HG03039 (cell line): ENCODE results near the gene NNT.
"Not testable (repeated sequence)": the region's sequence is repeated elsewhere in the genome, so short reads cannot be mapped to it uniquely, and the experiment has no call there.

Source experiments
- ATAC-seq: cut with Tn5 transposase; IDR thresholded peaks from one replicate; pipeline ENCODE4 v1.9.1; 2021; ENCODE audit warnings: mild to moderate bottlenecking, moderate library complexity; ENCODE audit not compliant: unreplicated experiment

Gene NNT

GRCh38 chr5:43663916-43664315 is 60.9 kb downstream of the NNT start:
- ATAC-seq = no peak

DNA sequence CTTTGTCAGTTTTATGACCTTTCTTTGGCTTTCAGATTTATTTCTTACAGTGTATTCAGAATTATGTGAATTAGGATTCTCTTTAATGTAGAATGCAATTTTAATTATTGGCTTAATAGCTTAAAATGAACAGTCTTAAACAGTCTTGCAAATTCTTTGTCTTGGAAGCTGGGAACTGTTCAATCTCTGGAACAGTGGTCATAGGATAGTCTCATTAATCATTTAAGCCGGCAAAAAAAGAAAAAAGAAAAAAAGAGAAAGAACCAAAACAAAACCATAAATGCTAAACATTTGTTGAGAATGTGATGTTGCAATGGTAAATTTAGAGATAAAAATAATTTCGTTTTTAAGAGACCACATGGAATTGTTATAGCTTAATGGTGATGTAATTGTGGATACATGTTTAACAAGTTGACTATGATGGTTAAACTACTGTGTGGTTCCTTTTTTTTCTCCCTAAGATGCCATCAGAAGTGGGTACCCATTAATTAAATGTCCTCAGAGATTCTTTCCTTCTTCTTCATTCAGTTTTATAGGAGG is 61.6 kb downstream of the NNT start:
- ATAC-seq = no peak

DNA sequence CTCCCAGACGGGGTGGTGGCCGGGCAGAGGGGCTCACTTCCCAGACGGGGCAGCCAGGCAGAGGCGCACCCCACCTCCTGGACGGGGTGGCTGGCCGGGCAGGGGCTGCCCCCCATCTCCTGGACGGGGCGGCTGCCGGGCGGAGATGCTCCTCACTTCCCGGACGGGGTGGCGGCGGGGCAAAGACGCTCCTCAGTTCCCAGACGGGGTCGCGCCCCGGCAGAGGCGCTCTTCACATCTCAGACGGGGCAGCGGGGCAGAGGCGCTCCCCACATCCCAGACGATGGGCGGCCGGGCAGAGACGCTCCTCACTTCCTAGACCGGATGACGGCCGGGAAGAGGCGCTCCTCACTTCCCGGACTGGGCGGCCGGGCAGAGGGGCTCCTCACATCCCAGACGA is 62.8 kb downstream of the NNT start:
- not testable (repeated sequence) for ATAC-seq

- not testable (repeated sequence) for ATAC-seq
Observed at GRCh38 chr5:43666728-43667127, 63.7 kb downstream of the NNT start.

GRCh38 chr5:43667379-43667778 is 64.4 kb downstream of the NNT start:
- ATAC-seq = not testable (repeated sequence)

DNA sequence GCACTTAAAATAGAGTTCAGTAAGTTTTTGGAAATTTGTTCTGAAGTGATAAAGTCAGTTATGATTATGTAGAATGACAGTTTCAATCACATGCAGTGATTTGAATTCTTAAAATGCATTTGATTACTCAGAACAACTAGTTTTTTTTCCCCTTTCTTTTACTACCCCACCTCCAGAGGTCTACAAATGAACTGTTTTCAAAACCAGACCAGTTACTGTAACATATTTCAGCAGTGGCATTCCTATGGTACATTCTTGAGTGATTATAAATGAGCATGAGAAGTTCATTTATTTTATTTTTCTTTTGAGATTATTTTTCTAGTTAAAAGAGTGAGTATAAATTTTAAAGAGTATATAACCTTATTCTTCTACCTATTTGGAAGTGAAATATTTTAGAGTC is 71.6 kb downstream of the NNT start:
- no peak for ATAC-seq

DNA sequence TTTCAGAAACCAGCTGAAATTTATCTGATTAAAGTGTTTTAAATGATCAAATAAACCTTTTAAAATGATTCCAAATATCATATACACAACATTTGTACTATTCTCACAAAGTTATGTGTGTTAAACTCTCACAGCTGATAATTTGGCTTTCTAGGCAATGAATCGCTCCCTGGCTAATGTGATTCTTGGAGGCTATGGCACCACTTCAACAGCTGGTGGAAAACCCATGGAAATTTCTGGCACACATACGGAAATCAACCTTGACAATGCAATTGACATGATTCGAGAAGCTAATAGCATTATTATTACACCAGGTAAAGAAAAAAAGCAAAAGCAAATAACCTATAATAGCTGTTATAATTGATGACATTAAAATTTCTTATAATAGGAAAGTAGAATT is 72.4 kb downstream of the NNT start:
- no peak for ATAC-seq

- ATAC-seq = no peak
Observed at GRCh38 chr5:43676083-43676840, 73.3 kb downstream of the NNT start.

DNA sequence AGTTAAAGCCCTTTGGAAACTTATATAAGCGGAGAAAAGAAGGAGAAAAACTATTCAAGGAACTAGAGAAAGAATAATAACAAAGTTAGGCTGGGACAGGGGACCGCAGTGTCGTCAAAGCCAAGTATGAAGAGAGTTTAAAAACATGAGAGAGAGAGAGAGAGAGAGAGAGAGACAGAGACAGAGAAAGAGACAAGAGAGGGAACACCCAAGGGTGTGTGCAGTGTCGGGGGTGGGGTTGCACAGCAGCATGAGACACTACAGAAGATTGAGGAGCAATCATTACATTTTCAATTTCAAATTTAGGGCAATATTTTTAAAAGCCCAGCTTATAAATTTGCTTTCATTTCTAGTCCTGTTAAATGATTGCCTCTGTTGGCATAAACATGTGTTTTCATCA is 74.3 kb downstream of the NNT start:
- ATAC-seq = no peak

DNA sequence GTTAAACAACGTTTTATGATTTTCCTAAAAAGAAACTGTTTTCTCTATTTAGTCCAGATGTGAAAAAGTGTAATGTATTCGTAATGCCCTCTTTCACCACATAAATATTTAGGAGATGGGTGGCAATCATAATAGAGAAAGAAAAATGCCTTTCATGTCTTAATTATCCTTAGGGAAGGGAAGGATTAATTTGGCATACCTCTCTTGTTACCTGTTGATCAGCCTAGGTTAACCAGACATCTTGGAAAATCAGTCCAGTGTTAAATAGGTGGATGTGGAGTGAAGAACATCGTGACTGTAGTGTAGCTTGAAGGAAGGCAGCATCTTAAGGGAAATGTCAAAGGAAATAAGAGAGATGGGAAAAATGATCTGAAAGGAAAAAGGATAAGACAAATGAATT is 76.2 kb downstream of the NNT start:
- ATAC-seq = no peak

DNA sequence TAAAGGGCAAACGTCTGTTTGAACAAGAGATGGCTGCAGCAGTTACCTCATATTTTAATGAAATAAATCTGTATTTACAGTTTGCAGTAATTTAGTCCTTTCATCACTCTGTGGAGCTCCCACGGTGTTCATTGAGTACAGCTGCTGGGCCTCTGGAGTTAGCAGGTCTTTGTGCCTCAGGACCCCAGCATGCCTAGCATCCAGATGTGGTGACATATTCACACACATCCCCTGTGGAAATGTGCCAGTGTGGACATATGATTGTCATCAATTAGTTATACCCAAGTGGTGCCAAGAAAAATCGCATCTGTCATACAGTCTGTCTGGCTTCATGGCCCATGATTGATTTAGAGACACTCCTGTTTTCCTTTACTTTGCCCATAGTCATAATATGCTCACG is 77.3 kb downstream of the NNT start:
- ATAC-seq = no peak

DNA sequence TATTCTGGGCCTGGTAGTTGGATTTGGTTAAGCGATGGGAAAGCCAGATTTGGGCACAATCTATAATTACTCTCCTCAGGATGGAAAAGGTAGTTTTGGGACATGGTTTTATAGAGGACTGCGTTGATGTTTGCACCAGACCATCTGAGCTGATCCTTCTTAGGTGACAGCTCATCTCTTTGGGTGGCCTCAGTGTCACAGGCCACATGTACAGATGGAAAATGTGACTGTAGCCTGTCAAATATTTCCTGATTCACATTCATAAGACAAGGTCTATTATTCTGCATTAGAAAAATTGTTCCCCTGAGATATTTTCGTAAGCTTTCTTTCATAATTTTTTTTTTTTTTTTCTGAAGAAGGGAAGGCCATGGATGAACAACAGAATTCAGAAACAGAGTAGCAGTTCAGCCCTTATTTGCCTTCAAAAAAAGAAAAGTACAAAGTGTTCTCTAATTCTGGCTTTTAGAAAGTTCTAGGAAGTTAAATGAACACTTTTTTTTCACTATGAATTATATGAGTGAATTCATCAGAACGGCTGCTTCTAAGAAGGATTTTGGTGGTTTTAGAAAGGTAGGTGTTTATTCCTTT is 81.0 kb downstream of the NNT start:
- no peak for ATAC-seq

DNA sequence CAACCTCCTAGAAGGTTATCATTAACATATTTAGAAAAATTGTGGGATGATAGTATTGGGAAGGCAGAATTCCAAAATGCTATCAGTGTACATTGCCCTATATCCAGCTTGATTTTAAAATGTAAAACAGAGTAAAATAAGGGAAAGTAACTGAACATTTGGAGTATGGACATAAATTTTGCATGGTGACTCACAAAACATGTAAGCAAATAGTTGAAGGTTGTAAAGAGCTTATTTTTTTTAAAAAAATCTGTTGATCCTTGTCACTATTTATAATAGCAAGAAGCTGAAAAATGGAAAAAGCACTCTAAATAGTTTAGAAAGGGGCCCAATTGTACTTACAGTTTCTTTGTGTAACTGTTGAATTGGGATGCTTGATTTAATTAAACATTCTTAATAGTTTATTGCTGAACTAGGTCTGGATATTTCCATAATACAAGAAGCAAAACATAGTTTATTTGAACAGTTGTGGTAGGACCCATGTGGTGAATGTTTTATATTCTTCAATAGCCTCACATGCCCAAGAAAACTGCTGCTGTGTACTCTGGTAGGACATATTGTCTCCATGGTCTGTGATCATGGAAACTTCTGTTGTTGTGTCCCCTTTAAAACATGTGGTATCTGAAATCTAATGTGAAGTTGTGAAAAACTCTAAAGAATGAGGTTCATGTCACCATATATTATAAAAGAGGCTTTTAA is 82.4 kb downstream of the NNT start:
- no peak for ATAC-seq

GRCh38 chr5:43687275-43687674 is 84.3 kb downstream of the NNT start:
- ATAC-seq = no peak

- ATAC-seq = no peak
Observed at GRCh38 chr5:43691275-43691674, 88.3 kb downstream of the NNT start.

DNA sequence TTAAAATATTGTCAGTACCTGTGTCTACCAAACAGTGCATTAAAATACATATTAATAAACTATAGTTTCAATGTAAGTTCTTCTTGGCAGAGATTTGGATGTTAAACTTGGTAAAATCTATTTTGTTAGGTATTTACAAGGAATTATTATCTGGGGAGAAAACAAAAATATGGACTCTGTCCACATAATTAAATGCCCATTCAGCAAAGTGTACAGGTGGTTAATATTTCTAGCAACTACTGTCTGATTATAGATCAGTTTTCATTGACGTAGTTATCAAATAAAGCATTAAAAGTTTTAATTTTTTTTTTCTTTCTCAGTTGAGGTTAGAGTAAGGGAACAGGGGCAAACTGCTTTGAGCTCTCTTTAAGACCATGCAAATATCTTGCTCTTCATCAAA is 88.9 kb downstream of the NNT start:
- no peak for ATAC-seq

GRCh38 chr5:43693411-43693810 is 90.4 kb downstream of the NNT start:
- no peak for ATAC-seq

DNA sequence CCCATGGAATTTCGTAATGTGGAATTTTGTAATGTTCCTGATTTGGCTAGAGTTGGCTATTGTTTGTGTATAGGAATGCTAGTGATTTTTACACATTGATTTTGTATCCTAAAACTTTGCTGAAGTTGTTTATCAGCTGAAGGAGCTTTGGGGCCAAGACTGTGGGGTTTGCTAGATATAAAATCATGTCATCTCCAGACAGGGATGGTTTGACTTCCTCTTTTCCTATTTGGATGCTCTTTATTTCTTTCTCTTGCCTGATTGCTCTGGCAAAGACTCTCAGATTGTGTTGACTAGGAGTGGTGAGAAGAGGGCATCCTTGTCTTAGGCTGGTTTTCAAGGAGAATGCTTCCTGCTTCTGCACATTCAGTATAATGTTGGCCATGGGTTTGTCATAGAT is 91.0 kb downstream of the NNT start:
- no peak for ATAC-seq

- ATAC-seq = not testable (repeated sequence)
Observed at GRCh38 chr5:43696444-43696843, 93.5 kb downstream of the NNT start.

GRCh38 chr5:43699910-43700309 is 96.9 kb downstream of the NNT start:
- no peak for ATAC-seq

DNA sequence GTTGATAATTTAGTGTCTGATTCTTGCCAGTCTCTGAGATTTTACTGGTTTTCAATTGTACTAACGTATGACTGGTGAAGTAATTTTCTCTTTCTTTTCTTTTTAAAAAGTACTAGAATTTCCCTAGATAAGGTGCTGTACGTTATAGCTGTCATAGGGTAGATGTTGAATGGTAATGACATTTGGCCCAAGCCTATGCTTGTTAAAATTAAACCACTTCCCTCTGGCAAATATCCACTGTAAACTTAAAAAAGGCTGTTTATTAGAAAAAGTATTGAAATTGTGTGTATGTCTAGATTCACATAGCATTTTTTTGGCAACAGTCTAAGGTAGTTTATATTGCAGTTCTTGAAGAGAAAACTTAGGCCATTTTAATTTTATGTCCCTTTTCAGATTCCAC is 97.6 kb downstream of the NNT start:
- no peak for ATAC-seq

- ATAC-seq = no peak
Observed at GRCh38 chr5:43701227-43701626, 98.2 kb downstream of the NNT start.
